Esophagus squamous epithelium (tissue), 5 donors: Measurements from ENCODE around the gene ABHD1. TPM values are rescaled to one million over a fixed set of nuclear protein-coding genes. Genes with fewer than 3 reads are reported as not detected.

ENCODE experiments used
- DNase-seq: peaks from one replicate; lab custom pipeline; 2025; lab: John Stamatoyannopoulos, UW
- H3K27ac ChIP-seq, 4 donors: fragments of 200-600 bp; sonication (generic); one replicate each; pipeline ENCODE4 v1.5.1; 2016 to 2019; ENCODE audit warnings: mild to moderate bottlenecking in 1 of 4
- H3K27me3 ChIP-seq, 4 donors: fragments of 200-600 bp; sonication (generic); 1 replicate in 3 of 4; 2 replicates in 1 of 4; pipeline versions ENCODE4 v1.5.1 to v1.6.0; 2017 to 2021; ENCODE audit warnings: antibody characterized with exemption in 1 of 4
- H3K36me3 ChIP-seq, 3 donors: fragments of 200-600 bp; sonication (generic); one replicate each; pipeline ENCODE4 v1.5.1; 2016 to 2019
- H3K4me1 ChIP-seq, 3 donors: fragments of 200-600 bp; sonication (generic); one replicate each; pipeline ENCODE4 v1.5.1; 2017 to 2019
- H3K4me3 ChIP-seq, 4 donors: fragments of 200-600 bp; sonication (generic); 1 replicate in 3 of 4; 2 replicates in 1 of 4; pipeline ENCODE4 v1.5.1; 2016 to 2019; ENCODE audit warnings: mild to moderate bottlenecking in 2 of 4, moderate library complexity in 1 of 4
- H3K9me3 ChIP-seq, 3 donors: fragments of 200-600 bp; sonication (generic); one replicate each; pipeline ENCODE4 v1.5.1; 2016 to 2019
- POLR2A ChIP-seq, 4 donors: fragments of 450-650 bp; IDR thresholded peaks; one replicate each; pipeline ENCODE4 v1.6.1; 2017; ENCODE audit warnings: antibody characterized with exemption in 4 of 4, mild to moderate bottlenecking in 4 of 4, moderate library complexity in 3 of 4
- WGBS, 2 donors: methylation state at CpG; one replicate each; pipeline ENCODE4 v1.1.5; 2018; 5-methylcytosine and 5-hydroxymethylcytosine counted together
- intact Hi-C: fragments of 100-400 bp; cut with DNase I; formaldehyde crosslinking; loops from one replicate; pipeline ENCODE4 v1.15.0; 2022
- total RNA-seq, 4 donors: library from RNA; depleted of rRNA; stranded (reverse); fragments of >200 nt; gene quantifications; one replicate each; pipeline ENCODE4 v1.1.0, GENCODE V29; 2016
- TF ChIP-seq, protein P1 (sequence below), 6 experiments: fragments of 450-650 bp in 4 of 6; fragments of 200-600 bp in 2 of 6; sonication (generic) in 2 of 6; IDR thresholded peaks; one replicate each; pipeline ENCODE4 v1.5.1; 2016 to 2019; ENCODE audit warnings: antibody characterized with exemption in 6 of 6, mild to moderate bottlenecking in 4 of 6, moderate library complexity in 4 of 6
- donor health status: DM: yes; HTN: yes; CAD: no.

Gene ABHD1
- total RNA-seq, 4 donors from 2014 or later: not detected

DNA sequence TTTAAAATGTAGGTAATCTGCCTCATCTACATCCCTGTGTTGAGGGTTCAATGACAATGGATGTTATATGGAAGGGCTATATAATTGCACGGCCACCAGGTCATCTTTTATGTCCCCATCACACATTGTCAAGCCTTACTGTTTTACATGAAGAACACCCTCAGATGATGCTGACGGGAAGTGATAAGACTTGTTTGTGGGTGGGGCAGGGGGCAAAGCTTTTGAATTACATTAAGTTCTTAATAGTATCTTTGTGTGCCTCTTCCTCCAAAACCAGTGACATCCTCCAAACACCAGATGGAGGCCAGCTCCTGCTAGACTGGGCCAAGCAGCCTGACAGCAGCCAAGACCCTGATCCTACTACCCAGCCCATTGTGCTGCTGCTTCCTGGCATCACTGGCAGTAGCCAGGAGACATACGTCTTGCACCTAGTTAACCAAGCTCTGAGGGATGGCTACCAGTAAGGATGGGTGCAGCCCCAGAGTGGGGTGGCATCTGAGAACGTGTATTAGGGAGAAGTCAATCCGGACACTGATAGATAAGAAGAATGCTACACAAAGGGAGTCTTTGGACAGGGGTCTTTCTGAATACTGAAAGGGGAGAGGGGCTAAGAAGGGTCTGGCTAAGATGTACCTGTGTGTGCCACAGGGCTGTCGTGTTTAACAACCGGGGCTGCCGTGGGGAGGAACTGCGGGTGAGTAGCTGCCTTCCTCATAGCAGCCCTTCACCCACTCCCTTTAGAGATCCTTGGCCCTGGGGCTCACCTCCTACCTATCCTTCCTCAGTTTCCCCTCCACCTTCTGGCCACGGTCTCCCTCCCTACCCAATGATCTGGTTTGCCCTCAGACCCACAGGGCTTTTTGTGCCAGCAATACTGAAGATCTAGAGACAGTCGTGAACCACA, 5.3 kb downstream of the ABHD1 start:
- H3K4me1 ChIP-seq: peaks cover 12 to 24% (median 14%) of the 10 kb centered on the region in 3 donors
- WGBS, 2 donors: 81 to 83% methylated on average over 10 to 11 of the region's 11 CpGs
- peaks cover 15 to 39% (median 22%) of the 10 kb centered on the region in 3 donors for H3K36me3 ChIP-seq
- H3K4me3 ChIP-seq: no peak overlapping the region
- no peak for DNase-seq
- no peaks in the 10 kb centered on the region for H3K9me3 ChIP-seq
- intact Hi-C loops: no loop called here
- no peaks in the 10 kb centered on the region for H3K27me3 ChIP-seq
- no peak overlapping the region for H3K27ac ChIP-seq
- TF ChIP-seq POLR2A (IDR thresholded peaks at IDR 0.05): no peak
- TF ChIP-seq, protein P1, sequence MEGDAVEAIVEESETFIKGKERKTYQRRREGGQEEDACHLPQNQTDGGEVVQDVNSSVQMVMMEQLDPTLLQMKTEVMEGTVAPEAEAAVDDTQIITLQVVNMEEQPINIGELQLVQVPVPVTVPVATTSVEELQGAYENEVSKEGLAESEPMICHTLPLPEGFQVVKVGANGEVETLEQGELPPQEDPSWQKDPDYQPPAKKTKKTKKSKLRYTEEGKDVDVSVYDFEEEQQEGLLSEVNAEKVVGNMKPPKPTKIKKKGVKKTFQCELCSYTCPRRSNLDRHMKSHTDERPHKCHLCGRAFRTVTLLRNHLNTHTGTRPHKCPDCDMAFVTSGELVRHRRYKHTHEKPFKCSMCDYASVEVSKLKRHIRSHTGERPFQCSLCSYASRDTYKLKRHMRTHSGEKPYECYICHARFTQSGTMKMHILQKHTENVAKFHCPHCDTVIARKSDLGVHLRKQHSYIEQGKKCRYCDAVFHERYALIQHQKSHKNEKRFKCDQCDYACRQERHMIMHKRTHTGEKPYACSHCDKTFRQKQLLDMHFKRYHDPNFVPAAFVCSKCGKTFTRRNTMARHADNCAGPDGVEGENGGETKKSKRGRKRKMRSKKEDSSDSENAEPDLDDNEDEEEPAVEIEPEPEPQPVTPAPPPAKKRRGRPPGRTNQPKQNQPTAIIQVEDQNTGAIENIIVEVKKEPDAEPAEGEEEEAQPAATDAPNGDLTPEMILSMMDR (IDR thresholded peaks at IDR 0.05): no peak

DNA sequence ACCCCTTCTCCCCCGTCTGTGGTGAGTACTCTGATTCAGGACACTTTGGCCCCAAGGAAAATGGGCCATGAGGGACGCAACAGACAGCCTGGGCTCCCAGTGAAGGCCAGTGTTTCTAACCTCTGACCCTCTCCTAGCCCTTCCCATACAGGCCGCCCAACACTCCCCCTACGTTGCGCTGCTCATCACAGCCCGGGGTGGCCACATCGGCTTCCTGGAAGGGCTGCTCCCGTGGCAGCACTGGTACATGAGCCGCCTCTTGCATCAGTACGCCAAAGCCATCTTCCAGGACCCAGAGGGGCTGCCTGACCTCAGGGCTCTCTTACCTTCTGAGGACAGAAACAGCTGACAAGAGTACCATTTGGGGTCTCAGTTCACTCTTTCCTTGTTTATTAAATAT, 6.8 kb downstream of the ABHD1 start:
- peaks cover 15 to 39% (median 22%) of the 10 kb centered on the region in 3 donors for H3K36me3 ChIP-seq
- H3K4me3 ChIP-seq: no peak overlapping the region
- H3K4me1 ChIP-seq: peaks cover 12 to 28% (median 13%) of the 10 kb centered on the region in 3 donors
- DNase-seq: no peak
- intact Hi-C loops: no loop called here
- TF ChIP-seq, protein P1 (IDR thresholded peaks at IDR 0.05): no peak
- TF ChIP-seq POLR2A (IDR thresholded peaks at IDR 0.05): no peak
- no peaks in the 10 kb centered on the region for H3K27me3 ChIP-seq
- 87 to 90% methylated on average over 4 to 9 of the region's 10 CpGs for WGBS, 2 donors
- H3K9me3 ChIP-seq: no peaks in the 10 kb centered on the region
- no peak overlapping the region for H3K27ac ChIP-seq

DNA sequence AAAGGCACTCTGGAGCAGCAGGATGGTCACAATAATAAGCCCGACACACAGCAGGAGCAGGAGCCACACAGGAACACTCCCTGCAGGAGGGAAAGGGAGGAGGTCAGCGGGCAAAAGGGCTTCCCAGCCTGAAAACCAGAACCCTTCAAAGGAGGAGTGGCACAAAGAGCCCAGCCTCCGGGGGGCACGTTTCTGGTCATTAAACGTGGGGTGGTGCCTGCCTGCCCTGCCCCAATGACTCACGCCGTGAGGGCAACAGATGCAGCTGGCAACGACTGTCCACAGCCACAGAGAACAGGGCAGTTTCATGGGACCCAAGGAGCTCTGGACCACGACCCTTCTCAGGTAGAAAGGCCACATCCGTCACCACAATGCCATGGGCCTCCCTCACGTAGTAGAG, 7.8 kb downstream of the ABHD1 start:
- TF ChIP-seq POLR2A (IDR thresholded peaks at IDR 0.05): no peak
- TF ChIP-seq, protein P1 (IDR thresholded peaks at IDR 0.05): no peak
- Histone ChIP-seq H3K9me3 (no peaks in the 10 kb centered on the region), H3K4me1 (peaks cover 12 to 28% (median 13%) of the 10 kb centered on the region in 3 donors), H3K36me3 (peaks cover 15 to 39% (median 22%) of the 10 kb centered on the region in 3 donors), H3K4me3 (no peak overlapping the region), H3K27me3 (no peaks in the 10 kb centered on the region), H3K27ac (no peak overlapping the region)
- DNase-seq: no peak
- WGBS, 2 donors: 72 to 89% methylated on average over 7 to 8 of the region's 11 CpGs
- intact Hi-C loops: no loop called here

DNA sequence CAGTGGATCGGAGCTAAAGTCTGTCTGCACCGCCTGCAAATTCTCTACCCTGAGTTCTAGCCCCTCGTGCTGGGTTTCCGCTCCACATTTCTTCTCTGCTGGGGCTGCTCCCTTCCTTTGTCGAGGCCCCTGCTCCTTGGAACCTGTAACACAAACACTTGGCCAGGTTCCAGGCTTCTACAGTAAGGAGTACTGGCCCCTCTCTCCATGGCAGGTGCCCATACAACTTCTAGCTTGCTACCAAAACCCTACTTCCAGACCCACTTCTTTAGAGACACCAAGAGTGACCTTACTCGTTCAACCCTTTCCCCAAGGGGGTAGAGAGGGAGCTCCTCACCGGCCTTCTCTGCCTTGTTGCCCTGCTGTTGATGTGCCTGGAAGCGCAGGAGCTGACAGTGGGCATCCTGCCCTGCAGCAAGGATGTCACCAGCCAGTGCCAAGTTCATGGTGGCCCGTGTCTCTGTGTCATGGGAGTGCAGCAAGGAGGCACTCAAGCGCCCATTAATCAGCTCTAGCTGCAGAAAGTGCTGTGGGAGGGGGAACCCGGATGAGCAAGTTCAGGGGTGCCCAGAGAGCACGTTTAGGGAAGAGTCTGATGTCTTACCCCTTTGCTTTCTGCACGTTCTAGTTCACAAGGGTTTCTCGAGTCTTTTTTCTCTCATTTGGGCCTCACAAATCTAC, 9.7 kb downstream of the ABHD1 start:
- Histone ChIP-seq H3K4me3 (peak overlapping the region; percentile 62 to 97 (median 94)), H3K4me1 (peaks cover 12 to 28% (median 13%) of the 10 kb centered on the region in 3 donors), H3K36me3 (peaks cover 15 to 39% (median 22%) of the 10 kb centered on the region in 3 donors), H3K27ac (peak overlapping the region in 3 of 4 donors; percentile 86 to 95 (median 89)), H3K9me3 (no peaks in the 10 kb centered on the region), H3K27me3 (no peaks in the 10 kb centered on the region)
- intact Hi-C loops: no loop called here
- DNase-seq: no peak
- no peak for TF ChIP-seq POLR2A (IDR thresholded peaks at IDR 0.05)
- TF ChIP-seq, protein P1 (IDR thresholded peaks at IDR 0.05): no peak
- 39 to 41% methylated on average over 14 of the region's 14 CpGs for WGBS, 2 donors
